Common myeloid progenitor, CD34-positive (primary cell): ENCODE data around the gene TSEN2.

Experiments used
- CTCF ChIA-PET: fragments of 350-600 bp; sonication (Branson Sonifier 250); formaldehyde crosslinking; loops from one replicate; lab custom pipeline; 2021; ENCODE audit warnings: antibody characterized with exemption; lab: Charles Lee
- POLR2A ChIA-PET: fragments of 350-600 bp; sonication (Branson Sonifier 250); formaldehyde crosslinking; loops from one replicate; lab custom pipeline; 2021; ENCODE audit warnings: antibody characterized with exemption; lab: Charles Lee
- DNase-seq, 3 donors: peaks; one replicate each; pipeline versions ENCODE4 v3.0.0 to v3.0.0-alpha.2; 2013
- H3K27ac ChIP-seq, 2 experiments: 1 replicate in 1 of 2; 2 replicates in 1 of 2; pipeline ENCODE4 v1.7.0; 2013; ENCODE audit warnings: inconsistent platforms in 2 of 2, low read length in 2 of 2, mild to moderate bottlenecking in 2 of 2, low read depth in 1 of 2, moderate library complexity in 1 of 2; ENCODE audit not compliant: severe bottlenecking in 2 of 2, insufficient read depth in 1 of 2, poor library complexity in 1 of 2
- H3K27me3 ChIP-seq, 5 experiments: replicated peaks in 2 of 5; 1 replicate in 3 of 5; 2 replicates in 2 of 5; pipeline versions ENCODE4 v1.6.1 to v1.7.0; 2013; ENCODE audit warnings: low read length in 4 of 5, mild to moderate bottlenecking in 2 of 5, moderate library complexity in 2 of 5, inconsistent platforms in 1 of 5; ENCODE audit not compliant: insufficient read depth in 5 of 5, control insufficient read depth in 4 of 5
- H3K36me3 ChIP-seq, 4 experiments: 1 replicate in 2 of 4; 2 replicates in 2 of 4; pipeline versions ENCODE4 v1.6.1 to v1.7.0; 2013; ENCODE audit warnings: low read length in 3 of 4, control low read depth in 1 of 4, mild to moderate bottlenecking in 1 of 4; ENCODE audit not compliant: control insufficient read depth in 4 of 4, insufficient read depth in 4 of 4
- H3K4me1 ChIP-seq, 4 experiments: 1 replicate in 3 of 4; 2 replicates in 1 of 4; pipeline versions ENCODE4 v1.6.1 to v1.7.1; 2013; ENCODE audit warnings: low read length in 3 of 4, mild to moderate bottlenecking in 3 of 4, control low read depth in 1 of 4, inconsistent platforms in 1 of 4, moderate library complexity in 1 of 4; ENCODE audit not compliant: control insufficient read depth in 4 of 4, insufficient read depth in 4 of 4; ENCODE audit errors: control extremely low read depth in 1 of 4
- H3K4me3 ChIP-seq, 7 experiments: 1 replicate in 4 of 7; 2 replicates in 3 of 7; pipeline versions ENCODE4 v1.5.1 to v1.7.0; 2013; ENCODE audit warnings: mild to moderate bottlenecking in 7 of 7, low read length in 6 of 7, moderate library complexity in 6 of 7, inconsistent platforms in 2 of 7, low read depth in 2 of 7, control low read depth in 1 of 7; ENCODE audit not compliant: insufficient read depth in 4 of 7, control insufficient read depth in 1 of 7; ENCODE audit errors: extremely low read depth in 1 of 7
- H3K9me3 ChIP-seq, 5 experiments: 1 replicate in 4 of 5; 2 replicates in 1 of 5; pipeline versions ENCODE4 v1.6.1 to v1.7.1; 2013; ENCODE audit warnings: low read length in 4 of 5, mild to moderate bottlenecking in 2 of 5, inconsistent platforms in 1 of 5, low read depth in 1 of 5, moderate library complexity in 1 of 5; ENCODE audit not compliant: control insufficient read depth in 4 of 5, insufficient read depth in 2 of 5; ENCODE audit errors: control extremely low read depth in 1 of 5
- WGBS: methylation state at CpG from one replicate; pipeline ENCODE4 v1.1.5; 2013; ENCODE audit not compliant: insufficient coverage; 5-methylcytosine and 5-hydroxymethylcytosine counted together

The TSEN2 gene

DNA sequence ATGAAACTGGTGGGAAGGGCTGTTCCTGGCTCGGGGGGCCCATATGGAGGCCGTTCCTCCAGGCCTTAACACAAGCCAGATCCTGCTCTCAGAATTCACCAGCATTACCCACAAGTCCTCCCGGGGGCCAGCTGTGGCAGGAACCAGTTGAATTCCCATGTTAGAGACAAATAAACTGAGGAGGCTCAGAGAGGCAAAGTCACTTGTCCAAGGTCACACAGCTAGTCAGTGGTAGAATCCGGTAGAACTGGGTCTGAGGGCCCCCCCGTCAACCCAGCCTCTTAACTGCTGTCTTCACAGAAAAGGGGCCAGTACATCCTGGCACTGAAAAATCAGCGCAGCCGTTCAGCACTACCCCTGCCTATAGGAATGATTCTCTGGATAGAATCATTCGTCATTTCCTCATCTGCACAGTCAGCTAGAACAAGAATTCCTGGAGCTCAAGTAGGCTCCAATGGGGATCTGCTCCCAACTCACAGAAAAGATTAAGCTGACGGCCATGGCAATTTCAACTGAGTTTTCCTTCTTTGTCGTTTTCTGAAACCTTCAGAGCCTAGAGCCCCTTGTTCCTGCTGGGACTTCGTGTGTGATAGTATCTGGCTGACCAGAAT is 12.2 kb upstream of the TSEN2 start:
- no peaks in the 10 kb centered on the region for H3K9me3 ChIP-seq
- ChIA-PET CTCF (interaction anchor here (1.4 kb wide), 1 partner anchor 337 kb away, joined by 5 read pairs; no protein-coding TSS in a partner anchor), POLR2A (no interaction called here)
- no peaks in the 10 kb centered on the region for H3K36me3 ChIP-seq
- H3K27ac ChIP-seq: no peak overlapping the region
- peaks cover 0 to 2% (median 0%) of the 10 kb centered on the region in 5 experiments for H3K27me3 ChIP-seq
- H3K4me3 ChIP-seq: no peak overlapping the region
- H3K4me1 ChIP-seq: no peaks in the 10 kb centered on the region
- no peak for DNase-seq
- 99% methylated on average over 10 of the region's 11 CpGs for WGBS

DNA sequence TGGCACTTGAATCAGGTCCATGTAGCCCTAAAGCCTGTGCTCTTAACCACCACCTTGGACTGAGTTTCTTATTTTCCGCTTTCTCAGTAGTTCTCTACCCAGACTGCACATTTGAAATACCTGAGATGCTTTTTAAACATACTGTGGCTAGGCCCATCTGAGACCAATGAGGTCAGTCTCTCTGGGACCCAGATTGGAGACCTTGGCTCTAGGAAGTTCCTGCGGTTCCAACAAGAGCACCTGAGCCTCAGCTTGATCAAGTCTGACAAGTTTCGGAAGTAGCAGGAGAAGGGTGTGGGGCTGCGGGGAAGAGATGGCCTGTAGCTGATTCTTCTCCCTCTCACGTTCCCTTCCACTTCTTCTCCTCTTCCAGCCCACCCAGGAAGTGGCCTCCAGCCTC is 11.5 kb upstream of the TSEN2 start:
- Histone ChIP-seq H3K4me3 (no peak overlapping the region), H3K9me3 (no peaks in the 10 kb centered on the region), H3K27me3 (peaks cover 0 to 2% (median 0%) of the 10 kb centered on the region in 5 experiments), H3K4me1 (no peaks in the 10 kb centered on the region), H3K36me3 (no peaks in the 10 kb centered on the region), H3K27ac (no peak overlapping the region)
- ChIA-PET POLR2A (interaction anchor here (0.6 kb wide), 1 partner anchor 344 kb away, joined by 5 read pairs; no protein-coding TSS in a partner anchor), CTCF (interaction anchor here (1.4 kb wide), 1 partner anchor 338 kb away, joined by 5 read pairs; no protein-coding TSS in a partner anchor)
- whole genome bisulfite sequencing: 96% methylated on average over 4 of the region's 5 CpGs
- no peak for DNase-seq

GRCh38 chr3:12473511-12473910 is 10.8 kb upstream of the TSEN2 start:
- no peaks in the 10 kb centered on the region for H3K9me3 ChIP-seq
- 98% methylated on average over 7 of the region's 9 CpGs for WGBS
- H3K27ac ChIP-seq: no peak overlapping the region
- DNase-seq: no peak
- ChIA-PET CTCF (no interaction called here), POLR2A (interaction anchor here (0.6 kb wide), 2 partner anchors 316 to 345 kb away, joined by 3 to 5 read pairs; no protein-coding TSS in a partner anchor)
- no peaks in the 10 kb centered on the region for H3K4me1 ChIP-seq
- H3K27me3 ChIP-seq: peaks cover 0 to 2% (median 0%) of the 10 kb centered on the region in 5 experiments
- H3K36me3 ChIP-seq: no peaks in the 10 kb centered on the region
- H3K4me3 ChIP-seq: no peak overlapping the region

- Histone ChIP-seq H3K4me1 (peaks cover 0 to 3% (median 0%) of the 10 kb centered on the region in 4 experiments), H3K27ac (no peak overlapping the region), H3K36me3 (no peaks in the 10 kb centered on the region), H3K27me3 (peaks cover 0 to 2% (median 0%) of the 10 kb centered on the region in 5 experiments), H3K9me3 (no peaks in the 10 kb centered on the region), H3K4me3 (no peak overlapping the region)
- ChIA-PET POLR2A (no interaction called here), CTCF (interaction anchor here (1.2 to 6.9 kb wide), 2 partner anchors 300 to 339 kb away, joined by 4 to 124 read pairs; no protein-coding TSS in a partner anchor)
- 89% methylated on average over 3 of the region's 5 CpGs for WGBS
- no peak for DNase-seq
These were observed 7.9 kb upstream of the TSEN2 start for GRCh38 chr3:12476238-12476897.

DNA sequence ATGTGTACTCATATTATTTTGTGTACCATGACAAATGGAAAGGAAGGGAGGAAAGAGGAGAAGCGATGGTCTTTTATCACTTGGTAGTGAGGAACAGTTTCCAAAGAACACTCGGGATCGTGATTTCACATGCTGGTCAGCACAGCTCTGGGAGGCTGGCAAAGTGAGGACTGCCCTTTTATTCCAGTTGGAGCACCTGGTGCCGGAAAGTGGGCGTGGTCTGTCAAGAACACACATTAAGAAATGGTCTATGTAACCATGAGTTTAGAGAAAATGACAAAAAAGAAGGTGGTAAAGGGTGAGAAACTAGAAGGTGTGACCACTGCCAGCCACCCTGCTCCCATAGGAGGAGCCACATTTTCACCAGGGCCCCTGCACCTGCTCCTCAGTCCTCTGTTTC is 7.0 kb upstream of the TSEN2 start:
- H3K27ac ChIP-seq: no peak overlapping the region
- CTCF ChIA-PET: interaction anchor here (1.1 to 6.9 kb wide), 4 partner anchors 301 to 345 kb away, joined by 3 to 124 read pairs (median 4); no protein-coding TSS in a partner anchor
- H3K4me1 ChIP-seq: peaks cover 0 to 3% (median 0%) of the 10 kb centered on the region in 4 experiments
- 100% methylated on average over 5 of the region's 5 CpGs for WGBS
- no peaks in the 10 kb centered on the region for H3K36me3 ChIP-seq
- H3K27me3 ChIP-seq: peaks cover 0 to 2% (median 0%) of the 10 kb centered on the region in 5 experiments
- H3K9me3 ChIP-seq: no peaks in the 10 kb centered on the region
- H3K4me3 ChIP-seq: no peak overlapping the region
- DNase-seq: no peak
- POLR2A ChIA-PET: interaction anchor here (0.6 kb wide), 1 partner anchor 154 kb away, joined by 4 read pairs; no protein-coding TSS in a partner anchor

DNA sequence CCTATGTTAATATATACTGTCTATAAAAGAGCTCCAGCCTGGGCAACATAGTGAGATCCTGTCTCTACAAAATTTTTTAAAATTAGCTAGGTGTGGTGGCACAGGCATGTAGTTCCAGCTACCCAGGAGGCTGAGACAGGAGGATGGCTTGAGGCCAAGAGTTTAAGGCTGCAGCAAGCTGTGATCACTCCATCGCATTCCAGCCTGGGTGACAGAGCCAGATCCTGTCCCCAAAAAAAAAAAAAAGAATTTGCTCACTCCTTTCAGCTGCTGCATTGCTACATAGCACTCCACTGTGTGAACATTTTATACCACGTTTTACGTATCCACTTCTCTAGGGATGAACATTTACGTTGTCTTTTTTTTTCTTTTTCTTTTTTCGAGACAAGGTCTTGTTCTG is 6.0 kb upstream of the TSEN2 start:
- Histone ChIP-seq H3K4me1 (peaks cover under 1 to 8% (median 3%) of the 10 kb centered on the region in 4 experiments), H3K36me3 (no peaks in the 10 kb centered on the region), H3K4me3 (no peak overlapping the region), H3K27me3 (peaks cover 0 to 2% (median 0%) of the 10 kb centered on the region in 5 experiments), H3K9me3 (no peaks in the 10 kb centered on the region), H3K27ac (no peak overlapping the region)
- DNase-seq: no peak
- WGBS: 96% methylated on average over 5 of the region's 5 CpGs
- ChIA-PET CTCF (interaction anchor here (0.7 to 6.9 kb wide), 8 partner anchors 14 to 346 kb away, joined by 3 to 124 read pairs (median 4); no protein-coding TSS in a partner anchor), POLR2A (no interaction called here)
